HUES6 (cell line): ENCODE measurements around the gene RIN3.

Experiments
- H3K27ac ChIP-seq: 2 replicates; pipeline ENCODE4 v1.7.0; 2013; ENCODE audit warnings: low read depth, mild to moderate bottlenecking, low read length, inconsistent platforms
- H3K27me3 ChIP-seq: 2 replicates; pipeline ENCODE4 v1.6.1; 2013; ENCODE audit warnings: low read length; ENCODE audit not compliant: control insufficient read depth, insufficient read depth
- H3K36me3 ChIP-seq: 2 replicates; pipeline ENCODE4 v1.6.1; 2013; ENCODE audit warnings: low read length; ENCODE audit not compliant: control insufficient read depth, insufficient read depth
- H3K4me1 ChIP-seq: 2 replicates; pipeline ENCODE4 v1.6.1; 2013; ENCODE audit warnings: low read length; ENCODE audit not compliant: control insufficient read depth, insufficient read depth
- H3K4me3 ChIP-seq: 2 replicates; pipeline ENCODE4 v1.5.1; 2013; ENCODE audit warnings: low read depth, low read length
- H3K9ac ChIP-seq: one replicate; pipeline ENCODE4 v1.6.1; 2013; ENCODE audit warnings: mild to moderate bottlenecking, low read length
- H3K9me3 ChIP-seq: 2 replicates; pipeline ENCODE4 v1.6.1; 2013; ENCODE audit warnings: low read depth, low read length; ENCODE audit not compliant: control insufficient read depth, insufficient read depth

The RIN3 gene

DNA sequence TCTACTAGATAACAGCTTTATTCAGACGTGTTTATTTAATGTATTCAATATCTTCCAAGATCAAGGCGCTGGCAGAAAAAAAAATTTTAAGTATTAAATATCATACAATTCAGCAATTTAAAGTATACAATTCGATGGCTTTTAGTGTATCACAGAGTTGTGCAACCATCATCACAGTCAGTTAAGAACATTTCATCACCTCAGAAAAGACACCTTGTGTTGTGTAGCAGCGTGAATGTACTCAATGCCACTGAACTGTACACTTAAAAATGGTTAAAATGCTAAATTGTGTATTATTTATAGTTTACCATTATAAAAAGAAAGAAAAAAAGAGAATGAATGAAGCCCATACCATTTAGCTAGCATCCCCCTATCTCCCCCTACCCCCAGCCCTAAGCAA lies 96.4 kb downstream of the RIN3 start:
- Histone ChIP-seq H3K27me3 (no peaks in the 10 kb centered on the region), H3K9ac (no peak overlapping the region), H3K4me3 (no peak overlapping the region), H3K9me3 (no peaks in the 10 kb centered on the region), H3K36me3 (no peaks in the 10 kb centered on the region), H3K4me1 (peaks cover 3% of the 10 kb centered on the region; the same call in 1 of the 2 replicates), H3K27ac (no peak overlapping the region)

GRCh38 chr14:92610849-92611271 lies 97.3 kb downstream of the RIN3 start:
- no peaks in the 10 kb centered on the region for H3K9me3 ChIP-seq
- no peak overlapping the region for H3K4me3 ChIP-seq
- H3K36me3 ChIP-seq, result no peaks in the 10 kb centered on the region
- H3K27ac ChIP-seq, result no peak overlapping the region
- no peak overlapping the region for H3K9ac ChIP-seq
- no peaks in the 10 kb centered on the region for H3K27me3 ChIP-seq
- peaks cover 3% of the 10 kb centered on the region; the same call in 1 of the 2 replicates for H3K4me1 ChIP-seq

GRCh38 chr14:92613008-92613658 lies 99.6 kb downstream of the RIN3 start:
- no peaks in the 10 kb centered on the region for H3K36me3 ChIP-seq
- H3K4me3 ChIP-seq, result no peak overlapping the region
- no peak overlapping the region for H3K27ac ChIP-seq
- no peaks in the 10 kb centered on the region for H3K27me3 ChIP-seq
- peaks cover 3% of the 10 kb centered on the region; the same call in 1 of the 2 replicates for H3K4me1 ChIP-seq
- H3K9ac ChIP-seq, result no peak overlapping the region
- no peaks in the 10 kb centered on the region for H3K9me3 ChIP-seq

DNA sequence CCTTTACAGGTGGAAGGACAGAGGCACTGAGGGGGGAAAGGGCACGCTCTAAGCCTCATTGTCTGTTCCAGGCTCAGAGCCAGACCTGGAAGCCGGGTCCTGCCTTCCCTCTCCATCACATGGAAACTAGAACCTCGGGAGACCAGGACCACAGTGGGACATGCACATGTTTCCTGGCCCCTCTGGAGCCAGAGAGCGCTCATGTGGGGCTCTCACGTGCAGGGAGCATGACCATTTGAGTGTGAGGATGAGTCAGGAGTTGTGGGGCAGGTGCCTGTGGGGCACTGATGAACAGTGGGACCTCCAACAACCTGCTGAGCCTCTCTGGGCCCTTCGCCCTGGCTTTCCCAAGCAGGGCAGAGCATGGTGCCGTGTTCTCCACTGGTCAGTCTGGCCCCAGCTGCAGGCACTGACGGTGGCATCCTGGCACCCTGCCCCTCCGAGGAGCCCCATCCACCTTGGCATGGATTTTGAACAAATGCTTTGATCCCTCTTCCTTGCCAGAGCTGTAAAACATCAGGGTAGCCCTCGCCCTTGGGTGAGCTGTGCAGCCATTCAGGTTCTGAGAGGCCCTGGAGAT lies 100.2 kb downstream of the RIN3 start:
- H3K9ac ChIP-seq, result no peak overlapping the region
- H3K4me1 ChIP-seq, result peaks cover 3% of the 10 kb centered on the region; the same call in 1 of the 2 replicates
- no peak overlapping the region for H3K27ac ChIP-seq
- H3K9me3 ChIP-seq, result no peaks in the 10 kb centered on the region
- H3K36me3 ChIP-seq, result no peaks in the 10 kb centered on the region
- no peaks in the 10 kb centered on the region for H3K27me3 ChIP-seq
- H3K4me3 ChIP-seq, result no peak overlapping the region

- Histone ChIP-seq H3K9ac (no peak overlapping the region), H3K4me3 (no peak overlapping the region), H3K9me3 (no peaks in the 10 kb centered on the region), H3K36me3 (no peaks in the 10 kb centered on the region), H3K27me3 (no peaks in the 10 kb centered on the region), H3K4me1 (peaks cover 3% of the 10 kb centered on the region; the same call in 1 of the 2 replicates), H3K27ac (no peak overlapping the region)
Observed at GRCh38 chr14:92615451-92615850, 101.9 kb downstream of the RIN3 start.

DNA sequence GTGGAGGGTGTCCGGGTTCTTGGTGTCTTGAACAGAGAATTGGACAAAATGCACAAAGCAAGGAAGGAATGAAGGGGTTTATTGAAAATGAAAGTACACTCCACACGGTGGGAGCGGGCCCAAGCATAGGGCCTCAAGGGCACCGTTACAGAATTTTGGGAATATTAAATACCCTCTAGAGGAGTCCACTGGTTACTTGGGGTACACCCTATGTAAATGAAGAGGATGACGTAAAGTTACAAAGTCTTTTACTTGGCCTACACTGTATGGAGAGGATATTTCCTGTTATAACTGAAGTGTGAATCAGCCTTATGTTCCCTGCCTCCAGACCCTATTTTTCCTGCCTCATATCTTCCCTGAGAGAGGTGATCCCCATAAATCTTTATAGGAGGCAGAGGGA lies 102.6 kb downstream of the RIN3 start:
- H3K9me3 ChIP-seq, result no peaks in the 10 kb centered on the region
- H3K36me3 ChIP-seq, result no peaks in the 10 kb centered on the region
- no peak overlapping the region for H3K27ac ChIP-seq
- no peak overlapping the region for H3K4me3 ChIP-seq
- H3K27me3 ChIP-seq, result no peaks in the 10 kb centered on the region
- H3K4me1 ChIP-seq, result peaks cover 3% of the 10 kb centered on the region; the same call in 1 of the 2 replicates
- no peak overlapping the region for H3K9ac ChIP-seq

DNA sequence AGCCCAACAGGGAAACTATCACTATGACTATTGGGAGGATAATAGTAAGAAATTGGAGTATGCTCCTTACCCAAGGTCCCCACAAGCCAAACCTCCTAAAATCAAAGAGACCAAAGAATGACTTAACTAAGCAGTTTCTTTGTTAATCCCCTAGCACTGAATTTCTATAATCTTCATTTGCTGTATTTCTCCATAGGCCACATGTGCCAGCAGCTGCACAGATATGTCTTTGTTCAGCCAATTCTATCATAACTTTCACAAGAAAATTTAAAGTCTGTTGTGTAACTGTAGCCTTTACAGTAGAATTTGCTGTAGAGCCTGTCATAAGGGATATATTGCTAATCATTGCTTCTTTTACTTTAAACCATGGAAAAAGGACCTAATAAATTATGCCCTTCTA lies 104.0 kb downstream of the RIN3 start:
- Histone ChIP-seq H3K9me3 (peaks cover 11% of the 10 kb centered on the region), H3K9ac (no peak overlapping the region), H3K36me3 (no peaks in the 10 kb centered on the region), H3K4me1 (peaks cover 3% of the 10 kb centered on the region; the same call in 1 of the 2 replicates), H3K27me3 (no peaks in the 10 kb centered on the region), H3K4me3 (no peak overlapping the region), H3K27ac (no peak overlapping the region)

- no peaks in the 10 kb centered on the region for H3K36me3 ChIP-seq
- H3K4me1 ChIP-seq, result no peaks in the 10 kb centered on the region; the same call in 1 of the 2 replicates
- H3K4me3 ChIP-seq, result no peak overlapping the region
- H3K9ac ChIP-seq, result no peak overlapping the region
- H3K9me3 ChIP-seq, result peaks cover 16% of the 10 kb centered on the region
- no peak overlapping the region for H3K27ac ChIP-seq
- H3K27me3 ChIP-seq, result no peaks in the 10 kb centered on the region
Observed at GRCh38 chr14:92619671-92620456, 106.3 kb downstream of the RIN3 start.

DNA sequence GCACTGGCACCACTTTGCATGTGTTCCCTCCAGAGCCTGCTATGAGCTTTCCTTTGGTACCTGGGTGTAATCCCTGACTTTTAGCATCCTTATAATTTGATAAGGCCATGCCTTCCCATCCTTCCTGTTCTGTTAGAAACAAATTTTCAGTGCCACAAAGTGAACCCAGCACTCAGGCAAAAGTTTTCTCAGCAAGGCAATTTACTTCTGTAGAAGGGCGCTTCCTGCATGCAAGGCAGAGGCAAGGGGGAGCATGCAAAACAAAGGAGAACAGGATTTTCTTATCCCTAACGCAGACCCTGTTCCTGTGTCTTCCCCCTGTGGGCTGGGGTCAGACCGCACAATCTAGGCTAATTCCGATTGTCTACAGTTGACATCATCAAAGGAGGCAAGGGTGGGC lies 108.7 kb downstream of the RIN3 start:
- Histone ChIP-seq H3K4me3 (no peak overlapping the region), H3K36me3 (no peaks in the 10 kb centered on the region), H3K9ac (no peak overlapping the region), H3K4me1 (no peaks in the 10 kb centered on the region), H3K27me3 (no peaks in the 10 kb centered on the region), H3K9me3 (peaks cover 29% of the 10 kb centered on the region), H3K27ac (no peak overlapping the region)

DNA sequence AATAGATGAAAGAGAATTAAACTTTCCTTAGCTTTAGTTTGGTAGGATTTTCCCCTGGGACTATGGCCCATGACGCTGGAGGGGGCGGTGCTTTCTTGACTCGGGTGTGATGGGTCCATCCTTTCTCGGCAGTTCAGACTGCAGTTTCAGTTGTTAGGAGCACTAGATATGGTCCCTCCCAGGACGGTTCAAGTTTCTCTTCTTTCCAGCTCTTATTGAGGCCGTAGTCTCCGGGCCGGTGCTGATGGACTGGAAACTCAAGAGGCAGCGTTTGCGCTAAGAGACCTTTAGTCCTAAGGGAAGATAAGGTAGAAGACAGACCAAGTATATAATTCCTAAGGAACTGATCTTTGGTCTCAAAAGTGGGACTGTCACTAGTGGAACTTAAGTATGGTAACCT lies 111.2 kb downstream of the RIN3 start:
- H3K4me3 ChIP-seq, result no peak overlapping the region
- no peak overlapping the region for H3K9ac ChIP-seq
- H3K27me3 ChIP-seq, result no peaks in the 10 kb centered on the region
- no peaks in the 10 kb centered on the region for H3K36me3 ChIP-seq
- peaks cover 3% of the 10 kb centered on the region; the same call in 1 of the 2 replicates for H3K4me1 ChIP-seq
- no peak overlapping the region for H3K27ac ChIP-seq
- peaks cover 41% of the 10 kb centered on the region for H3K9me3 ChIP-seq

GRCh38 chr14:92625213-92625612 lies 111.6 kb downstream of the RIN3 start:
- Histone ChIP-seq H3K27ac (no peak overlapping the region), H3K4me3 (no peak overlapping the region), H3K27me3 (no peaks in the 10 kb centered on the region), H3K9ac (no peak overlapping the region), H3K4me1 (peaks cover 3% of the 10 kb centered on the region; the same call in 1 of the 2 replicates), H3K36me3 (no peaks in the 10 kb centered on the region), H3K9me3 (peaks cover 41% of the 10 kb centered on the region)
